ENCODE results near the gene CCDC97. TPM values are rescaled to one million over a fixed set of nuclear protein-coding genes. Genes with fewer than 3 reads are reported as not detected.

Gene CCDC97
- total RNA-seq, 1 donor from 2014 or later, result 15.9 TPM

GRCh38 chr19:41296433-41296871, 13.5 kb upstream of the CCDC97 start:
- DNase-seq, result no peak
- no peak for ATAC-seq
- intact Hi-C loops (cut with micrococcal nuclease), result no loop called here

GRCh38 chr19:41297628-41298347, 12.2 kb upstream of the CCDC97 start:
- peak; percentile 35 for ATAC-seq
- intact Hi-C loops (cut with micrococcal nuclease), result no loop called here
- no peak for DNase-seq

DNA sequence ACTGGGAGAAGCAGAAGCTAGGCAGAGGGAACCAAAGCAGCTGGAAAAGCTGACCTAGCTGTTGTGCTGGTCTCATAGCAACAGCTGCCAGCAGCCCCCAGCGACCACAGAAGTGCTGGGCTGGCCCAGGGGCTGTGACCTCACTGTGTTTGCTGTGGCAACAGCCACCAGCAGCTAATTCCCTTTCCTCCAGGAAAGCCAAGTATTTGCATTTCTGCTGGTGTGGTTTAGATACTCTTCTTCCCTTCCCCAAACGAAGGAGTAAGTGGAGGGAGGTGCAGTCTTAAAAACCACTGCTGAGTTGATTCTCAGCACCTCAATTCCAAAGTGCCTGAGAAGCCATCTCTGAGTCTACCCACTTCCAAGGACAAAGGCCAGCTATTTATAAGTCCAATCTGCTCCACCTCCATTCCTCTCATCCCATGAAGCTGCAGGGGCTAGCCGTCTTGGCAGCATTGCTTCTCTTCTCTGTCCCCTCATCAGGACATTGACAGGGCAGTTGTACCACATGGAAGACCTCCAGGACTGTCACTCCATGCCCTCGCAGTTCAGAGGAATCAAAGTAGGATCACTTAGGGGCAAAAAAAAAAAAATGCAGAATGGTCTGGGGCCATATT, 11.5 kb upstream of the CCDC97 start:
- ATAC-seq, result peak; percentile 82
- intact Hi-C loops (cut with micrococcal nuclease), result no loop called here
- DNase-seq, result peak; percentile 89

DNA sequence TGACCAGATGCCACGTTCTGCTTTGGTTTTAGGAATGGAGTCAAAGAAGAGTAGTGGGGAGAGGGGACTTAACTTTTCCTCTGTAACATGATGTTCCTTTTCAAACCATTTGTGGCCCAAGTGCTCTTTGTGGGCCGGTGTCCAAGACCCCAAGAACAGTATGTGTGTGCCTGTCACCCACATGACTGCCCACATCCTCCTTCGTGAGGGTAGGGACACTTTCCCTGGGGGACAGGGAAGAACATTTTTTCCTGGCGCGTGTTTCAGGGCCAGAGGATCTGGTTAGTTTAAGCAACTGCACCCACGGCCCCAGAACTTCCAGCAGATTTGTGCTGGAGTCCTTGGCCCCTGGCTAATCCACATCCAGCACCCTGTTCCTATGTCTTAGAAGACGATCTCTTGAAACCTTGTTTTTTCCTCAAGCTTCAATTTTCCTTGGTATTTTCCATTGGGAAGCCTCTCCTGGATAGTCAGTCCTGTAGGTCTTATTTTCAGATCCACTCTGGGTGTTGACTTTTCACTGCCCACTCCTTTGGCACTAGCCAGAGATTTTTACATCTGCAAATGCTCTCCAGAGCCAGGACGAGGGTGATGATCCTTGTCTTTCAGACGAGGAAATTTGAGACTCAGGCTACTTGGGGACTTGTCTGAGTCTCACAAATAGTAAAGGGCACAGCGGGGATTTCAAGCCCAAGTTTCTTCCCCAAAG, 10.8 kb upstream of the CCDC97 start:
- peak; percentile 40 for ATAC-seq
- intact Hi-C loops (cut with micrococcal nuclease), result no loop called here
- no peak for DNase-seq

- ATAC-seq, result peak; percentile 63
- intact Hi-C loops (cut with micrococcal nuclease), result no loop called here
- DNase-seq, result peak; percentile 80
Measured at GRCh38 chr19:41299755-41300089, 10.2 kb upstream of the CCDC97 start.

- intact Hi-C loops (cut with micrococcal nuclease), result no loop called here
- DNase-seq (no peak), ATAC-seq (no peak)
Measured at GRCh38 chr19:41300555-41300954, 9.4 kb upstream of the CCDC97 start.

- ATAC-seq (no peak), DNase-seq (no peak)
- intact Hi-C loops (cut with micrococcal nuclease), result no loop called here
Measured at GRCh38 chr19:41302624-41303351, 7.2 kb upstream of the CCDC97 start.

- no peak for DNase-seq
- no peak for ATAC-seq
- intact Hi-C loops (cut with micrococcal nuclease), result no loop called here
Measured at GRCh38 chr19:41303954-41304353, 6.0 kb upstream of the CCDC97 start.

- DNase-seq (no peak), ATAC-seq (no peak)
- intact Hi-C loops (cut with micrococcal nuclease), result no loop called here
Measured at GRCh38 chr19:41304706-41305483, 5.1 kb upstream of the CCDC97 start.

DNA sequence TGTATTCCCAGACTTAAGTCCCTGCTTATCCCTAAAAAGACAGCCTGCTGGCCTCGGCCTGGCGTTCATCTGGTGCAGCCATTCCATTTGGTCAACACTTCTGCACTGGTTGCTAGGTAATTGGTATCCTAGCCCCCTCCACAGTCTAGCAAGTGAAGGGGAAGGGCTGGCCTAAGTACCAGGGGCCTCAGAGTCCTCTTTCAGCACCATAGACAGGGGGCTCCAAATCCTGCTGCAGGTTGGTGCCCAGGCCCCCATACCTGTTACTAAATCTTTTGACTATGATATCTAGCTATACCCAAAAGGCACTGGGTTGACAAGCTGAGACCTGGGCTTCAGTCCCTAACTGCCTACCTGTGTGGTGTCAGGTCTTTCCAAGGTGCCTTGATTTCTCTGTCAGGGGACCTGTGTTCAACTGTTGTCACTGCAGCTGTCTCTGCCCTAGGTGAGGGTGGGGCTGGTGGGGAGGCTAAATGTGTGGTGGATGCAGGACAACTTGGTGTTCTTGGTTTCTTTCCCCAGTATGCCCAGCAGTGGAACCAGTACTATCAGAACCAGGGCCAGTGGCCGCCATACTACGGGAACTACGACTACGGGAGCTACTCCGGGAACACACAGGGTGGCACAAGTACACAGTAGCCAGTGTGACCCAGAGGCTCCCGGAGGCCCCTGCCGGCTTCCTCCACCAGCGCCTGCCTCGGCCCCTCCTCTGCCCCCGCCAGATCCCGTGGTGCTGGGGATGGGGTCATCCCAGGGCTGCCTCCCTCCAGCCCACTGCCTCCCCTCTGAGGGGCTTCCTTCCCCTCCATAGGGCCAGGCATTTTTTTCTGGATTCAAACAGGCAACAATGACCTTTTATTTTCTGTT, 3.8 kb upstream of the CCDC97 start:
- intact Hi-C loops (cut with micrococcal nuclease), result no loop called here
- DNase-seq, result no peak
- ATAC-seq, result no peak

- ATAC-seq (no peak), DNase-seq (no peak)
- intact Hi-C loops (cut with micrococcal nuclease), result no loop called here
Measured at GRCh38 chr19:41307090-41307875, 2.7 kb upstream of the CCDC97 start.

GRCh38 chr19:41307954-41308449, 2.0 kb upstream of the CCDC97 start:
- no peak for DNase-seq

DNA sequence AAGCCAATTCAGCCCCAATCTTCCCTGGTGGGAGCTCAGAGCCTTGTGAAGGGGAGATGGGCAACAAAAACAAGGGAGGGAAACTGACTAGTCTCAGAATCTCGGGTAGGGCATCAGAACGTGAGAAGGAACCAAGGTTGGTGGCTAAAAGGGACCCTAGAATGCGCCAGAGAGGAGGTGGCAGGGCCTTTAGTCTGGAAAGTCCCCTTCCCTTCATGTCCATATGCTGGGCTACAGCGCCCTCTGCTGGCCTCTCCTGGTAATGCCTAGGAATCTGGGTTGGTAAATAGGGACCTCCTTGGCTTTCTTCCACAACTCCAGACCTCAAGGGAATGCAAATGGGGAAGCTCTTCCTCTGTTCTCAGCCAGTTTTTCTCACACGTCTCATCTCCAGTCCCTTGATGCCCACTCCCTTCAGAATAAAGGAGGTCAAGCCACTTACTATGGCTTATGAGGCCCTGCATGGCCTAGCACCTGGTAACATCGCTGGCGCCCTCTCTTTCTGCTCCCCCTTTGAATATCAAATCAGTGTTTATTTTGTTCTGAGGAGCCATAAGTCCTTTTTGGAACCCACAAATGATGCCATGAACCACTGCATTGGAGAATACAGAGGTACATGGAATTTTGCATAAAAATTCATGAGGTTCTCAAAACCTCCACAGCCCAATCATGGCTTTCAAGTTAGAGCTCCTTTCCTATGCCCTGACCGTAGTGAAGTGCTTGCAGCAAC, 1.4 kb upstream of the CCDC97 start:
- intact Hi-C loops (cut with micrococcal nuclease), result no loop called here
- DNase-seq (peak; percentile 96), ATAC-seq (peak; percentile 74)

More at GRCh38 chr19:41307954-41308449, 2.0 kb upstream of the CCDC97 start:
- intact Hi-C loops (cut with micrococcal nuclease), result no loop called here
- no peak for ATAC-seq

DNA sequence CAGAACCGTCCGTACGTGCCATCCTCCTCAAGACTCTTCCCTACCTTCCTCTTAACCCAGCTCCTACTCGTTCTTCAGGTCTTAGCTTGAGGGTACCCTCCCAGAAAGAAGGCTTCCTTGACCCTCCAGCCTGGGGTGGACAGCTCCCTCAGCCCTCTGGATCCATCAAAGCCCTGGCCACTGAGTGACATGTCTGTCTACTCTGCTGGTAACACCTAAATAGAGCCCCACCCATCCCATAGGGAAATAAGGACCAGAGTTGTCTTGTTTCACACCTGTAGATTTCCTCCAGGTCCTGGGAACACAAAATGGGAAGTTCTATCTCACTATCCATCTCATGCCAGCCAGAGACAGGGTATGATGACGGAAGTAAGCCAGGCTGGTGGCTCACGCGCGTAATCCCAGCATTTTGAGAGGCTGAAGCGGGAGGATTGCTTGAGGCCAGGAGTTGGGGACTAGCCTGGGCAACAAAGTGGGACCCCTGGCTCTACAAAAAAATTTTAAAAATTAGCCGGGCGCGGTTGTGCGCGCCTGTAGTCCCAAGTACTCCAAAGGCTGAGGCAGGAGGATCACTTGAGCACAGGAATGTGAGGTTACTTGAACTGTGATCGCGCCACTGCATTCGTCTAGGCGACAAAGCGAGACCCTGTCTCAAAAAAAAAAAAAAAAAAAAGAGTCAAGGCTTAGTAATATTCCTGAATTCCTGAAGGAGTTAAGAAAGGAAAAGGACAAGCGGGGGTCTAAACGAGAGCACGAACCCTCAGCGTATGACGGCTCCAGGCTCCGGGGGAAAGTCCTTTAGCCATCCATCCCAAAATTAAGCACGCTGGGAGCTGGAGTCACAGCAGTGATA, 566 bp upstream of the CCDC97 start:
- DNase-seq (no peak), ATAC-seq (peak; percentile 32)
- intact Hi-C loops (cut with micrococcal nuclease), result no loop called here

GRCh38 chr19:41311072-41311471, 1.1 kb downstream of the CCDC97 start:
- DNase-seq (no peak), ATAC-seq (no peak)
- intact Hi-C loops (cut with micrococcal nuclease), result no loop called here

GRCh38 chr19:41311613-41312012, 1.6 kb downstream of the CCDC97 start:
- ATAC-seq (no peak), DNase-seq (no peak)
- intact Hi-C loops (cut with micrococcal nuclease), result no loop called here

Data from left ventricle myocardium superior (tissue), 1 donor.